CD4-positive, alpha-beta T cell treated with Interleukin-15 for 1 hour (primary cell): ENCODE results near the gene SPI1.
A peak's percentile ranks its signal among the peaks of the same experiment; 100 is the strongest.

ENCODE experiments used
- DNase-seq: peaks from one replicate; pipeline ENCODE4 v3.0.0-alpha.2; 2020

SPI1 gene

DNA sequence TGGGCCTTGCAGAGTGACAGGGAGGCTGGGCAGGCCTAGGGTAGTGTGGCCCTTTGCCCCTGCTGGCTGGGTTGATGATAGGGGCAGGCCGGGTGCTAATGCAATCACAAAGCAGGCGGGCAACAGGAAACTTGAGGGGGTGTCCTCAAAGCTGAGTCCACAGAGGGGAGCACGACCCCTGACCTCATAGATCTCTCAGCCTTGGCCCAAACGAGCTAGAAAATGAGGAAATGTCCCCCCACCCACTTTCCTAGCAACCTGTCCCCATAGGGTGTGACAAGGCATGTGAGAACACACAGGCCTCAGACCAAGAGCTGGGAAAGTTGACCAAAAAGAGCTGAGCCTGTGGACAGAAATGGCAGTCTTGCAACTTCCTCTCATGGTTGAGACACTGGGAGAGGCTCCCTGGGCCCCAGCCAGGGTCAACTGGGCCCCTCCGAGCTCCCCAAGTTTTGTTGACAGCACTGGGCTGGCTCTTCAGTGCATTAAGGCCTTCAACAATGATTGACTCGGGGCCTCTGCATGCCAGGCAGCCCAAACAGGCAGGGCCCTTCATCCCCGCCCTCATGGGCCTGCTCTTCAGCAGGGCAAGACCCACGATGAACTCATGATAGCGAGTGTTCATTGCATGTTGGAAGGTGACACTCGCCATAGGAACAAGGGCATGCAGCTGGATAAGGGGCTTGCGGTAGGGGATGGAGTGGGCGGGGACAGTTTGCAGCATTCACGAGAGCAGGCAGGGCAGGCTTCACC, 9.8 kb upstream of the SPI1 start:
- DNase-seq, result peak; percentile 60

GRCh38 chr11:47384498-47384897, 6.2 kb upstream of the SPI1 start:
- no peak for DNase-seq

GRCh38 chr11:47383071-47383470, 4.7 kb upstream of the SPI1 start:
- no peak for DNase-seq

DNA sequence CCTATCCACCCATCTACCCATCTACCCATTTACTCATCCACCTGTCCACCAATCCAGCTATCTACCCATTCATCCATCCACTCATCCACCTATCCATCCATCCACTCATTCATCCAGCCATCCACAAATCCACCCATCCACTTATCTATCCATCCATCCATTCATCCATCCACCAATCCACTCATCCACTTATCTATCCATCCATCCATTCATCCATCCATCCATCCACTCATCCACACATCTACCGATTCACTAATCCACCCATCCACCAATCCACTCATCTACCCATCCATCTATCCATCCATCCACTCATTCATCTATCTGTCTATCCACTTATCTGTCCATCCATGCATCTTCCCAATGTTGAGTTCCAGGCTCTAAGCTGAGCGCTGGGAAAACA, 1.7 kb upstream of the SPI1 start:
- no peak for DNase-seq

GRCh38 chr11:47379317-47379716, 970 bp upstream of the SPI1 start:
- DNase-seq, result no peak

- DNase-seq, result no peak
These were observed 456 bp upstream of the SPI1 start for GRCh38 chr11:47378836-47379170.

DNA sequence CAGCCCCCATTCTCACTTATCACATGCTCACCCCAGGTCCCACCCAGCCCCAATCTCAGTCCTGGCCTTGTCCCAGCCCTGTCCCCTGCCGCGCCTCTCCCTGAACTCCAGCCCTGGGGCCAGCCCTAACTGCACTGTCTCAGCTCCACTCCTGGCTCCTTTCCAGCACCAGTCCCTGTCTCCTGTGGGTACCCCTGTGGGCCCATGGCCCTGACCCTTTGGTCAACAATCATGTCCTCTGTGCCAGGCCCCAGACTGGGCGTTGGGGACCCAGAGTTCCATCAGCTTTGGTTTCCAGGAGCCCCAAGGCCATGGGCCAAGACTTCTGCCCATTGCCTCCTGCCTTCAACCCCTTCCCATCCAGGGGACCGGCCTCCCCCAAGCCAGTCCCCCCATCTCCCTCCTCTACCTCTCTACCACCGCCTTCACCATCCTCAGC, 757 bp downstream of the SPI1 start:
- no peak for DNase-seq

DNA sequence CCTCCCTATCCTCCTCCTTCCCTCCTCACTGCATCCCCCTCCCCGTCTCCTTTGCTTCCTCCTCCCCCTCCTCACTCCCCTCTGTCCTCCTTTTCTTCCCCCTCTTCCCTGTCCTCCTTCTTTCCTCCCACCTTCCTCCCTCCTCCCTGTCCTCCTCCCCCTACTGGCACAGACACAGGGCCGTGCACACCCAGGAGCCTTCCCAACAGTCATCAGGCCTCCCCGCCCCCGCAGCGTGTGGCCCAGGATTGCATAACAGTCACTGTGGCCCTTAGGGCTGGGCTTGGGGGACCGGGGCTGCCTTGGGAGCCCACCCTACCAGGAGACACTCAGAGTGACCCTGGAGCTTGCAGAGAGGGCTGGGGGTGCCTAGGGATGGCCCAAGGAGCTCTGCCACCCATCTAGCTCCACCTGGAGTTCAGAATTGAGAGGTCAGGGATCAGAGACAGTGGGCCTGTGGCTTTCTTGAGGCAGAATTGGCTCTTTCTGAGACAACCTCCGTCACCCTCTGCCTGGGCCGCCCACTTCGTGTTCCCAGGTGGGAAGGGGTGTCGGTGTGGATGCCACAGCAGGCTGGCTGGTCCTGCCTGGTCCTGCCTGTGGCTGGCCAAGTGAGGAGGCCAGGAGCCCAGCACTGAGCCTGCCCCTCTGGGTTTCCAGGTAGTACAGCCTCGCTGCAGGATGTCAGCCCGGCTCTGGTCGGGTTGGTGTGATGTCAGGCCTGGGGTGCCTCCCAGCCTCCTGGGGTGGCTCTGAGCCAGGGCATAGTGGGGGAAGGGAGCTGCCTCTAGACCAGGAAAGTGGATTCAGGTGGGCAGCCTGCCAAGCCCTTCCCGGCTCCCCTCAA, 1.6 kb downstream of the SPI1 start:
- peak; percentile 57 for DNase-seq

GRCh38 chr11:47376107-47376524, 2.2 kb downstream of the SPI1 start:
- no peak for DNase-seq

DNA sequence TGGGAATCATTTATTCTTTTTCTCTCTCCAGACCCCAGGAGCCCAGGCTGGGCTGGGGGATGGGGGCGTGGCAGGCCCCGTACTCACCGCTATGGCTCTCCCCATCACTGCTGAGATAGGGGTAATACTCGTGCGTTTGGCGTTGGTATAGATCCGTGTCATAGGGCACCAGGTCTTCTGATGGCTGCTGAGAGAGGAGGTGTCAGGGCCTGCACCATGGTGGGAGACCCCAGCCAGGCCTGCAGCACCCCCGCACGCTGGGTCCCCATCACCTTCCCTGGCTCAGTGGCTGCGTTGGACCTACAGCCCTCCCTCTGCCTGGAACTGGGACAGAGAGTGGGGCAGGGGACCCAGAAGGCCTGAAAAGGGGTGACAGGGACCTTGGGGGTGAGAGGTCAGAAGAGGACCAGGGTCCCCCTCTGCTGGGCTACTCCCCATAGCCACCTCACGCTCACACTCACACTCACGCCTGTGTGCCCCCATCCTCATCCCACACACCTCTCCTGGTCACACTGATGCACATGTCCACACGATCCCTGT, 2.7 kb downstream of the SPI1 start:
- no peak for DNase-seq

DNA sequence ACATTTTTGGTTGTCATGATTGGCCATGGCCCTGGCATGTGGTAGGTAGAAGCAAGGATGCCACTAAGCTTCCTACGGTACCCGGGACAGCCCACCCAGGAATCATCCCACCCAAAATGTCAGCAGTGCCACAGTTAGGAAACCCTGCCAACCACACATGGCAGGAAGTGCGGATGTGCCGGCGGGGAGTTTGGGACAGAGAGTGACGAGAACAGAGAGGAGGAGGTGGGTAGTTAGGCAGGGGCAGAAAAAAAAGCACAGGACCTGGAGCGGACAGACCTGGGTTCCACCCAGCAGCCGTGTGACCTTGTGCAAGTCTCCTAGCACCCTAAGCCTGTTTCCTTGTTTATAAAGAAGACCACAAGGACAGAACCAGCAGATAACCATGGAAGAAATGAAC, 3.3 kb downstream of the SPI1 start:
- no peak for DNase-seq

- DNase-seq, result no peak
These were observed 3.7 kb downstream of the SPI1 start for GRCh38 chr11:47374720-47375019.

DNA sequence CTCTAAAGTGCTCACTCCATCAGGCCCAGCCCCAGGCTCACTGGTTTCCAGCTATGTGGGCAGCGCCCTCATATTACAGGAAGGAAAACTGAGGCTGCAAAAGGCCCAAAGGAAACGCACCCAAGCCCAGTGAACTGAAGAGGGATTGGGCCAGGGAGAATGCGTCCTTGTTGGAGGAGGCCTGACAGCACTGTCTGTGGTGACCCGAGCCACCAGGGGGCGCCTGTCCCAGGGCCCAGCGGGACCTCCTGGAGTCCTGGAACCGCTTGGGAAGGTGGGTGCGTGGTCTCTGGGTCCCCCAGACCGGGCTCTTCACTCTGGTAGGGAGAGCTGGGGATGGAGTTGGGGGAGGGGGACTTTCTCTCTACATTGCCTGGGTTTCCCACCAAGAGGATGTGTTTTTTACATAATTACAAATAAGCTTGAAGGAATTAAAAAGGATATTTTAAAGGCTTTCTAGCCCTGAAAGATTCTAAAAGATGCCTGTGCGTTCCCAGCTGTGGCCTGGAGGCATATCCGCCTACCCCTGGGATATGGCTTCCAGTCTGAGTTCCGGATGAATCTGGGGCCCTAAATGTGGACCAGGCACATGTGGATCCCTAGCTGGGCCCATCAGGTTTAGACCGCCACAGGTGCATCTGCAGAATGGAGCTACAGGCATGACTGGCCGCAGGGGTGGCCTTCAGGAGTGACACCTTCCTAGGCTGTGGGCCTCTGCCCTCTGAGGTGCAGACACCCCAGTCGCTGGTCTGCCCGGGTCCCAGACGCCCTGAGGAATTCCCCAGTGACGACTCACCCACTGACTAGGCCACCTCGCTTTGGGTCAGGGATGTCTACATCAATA, 4.2 kb downstream of the SPI1 start:
- peak; percentile 76 for DNase-seq

DNA sequence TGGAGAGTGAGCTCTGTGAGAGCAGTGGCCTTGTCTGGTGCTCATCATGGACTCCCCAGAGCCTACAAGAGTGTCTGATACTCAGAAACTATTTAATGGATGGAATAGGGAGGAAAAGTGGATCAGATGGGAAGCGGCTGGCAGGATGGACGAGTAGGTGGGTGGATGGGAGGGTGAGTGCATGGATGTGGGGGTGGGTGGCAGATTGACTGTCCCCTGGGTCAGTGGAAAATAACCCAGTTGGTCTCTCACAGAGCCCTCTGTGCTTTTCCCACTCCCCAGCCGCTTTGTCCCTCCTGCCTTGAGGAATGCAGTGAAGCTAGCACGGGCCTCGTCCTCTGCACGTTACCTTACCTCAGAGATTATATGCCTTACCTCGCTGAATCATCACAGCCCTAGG, 5.9 kb downstream of the SPI1 start:
- no peak for DNase-seq

DNA sequence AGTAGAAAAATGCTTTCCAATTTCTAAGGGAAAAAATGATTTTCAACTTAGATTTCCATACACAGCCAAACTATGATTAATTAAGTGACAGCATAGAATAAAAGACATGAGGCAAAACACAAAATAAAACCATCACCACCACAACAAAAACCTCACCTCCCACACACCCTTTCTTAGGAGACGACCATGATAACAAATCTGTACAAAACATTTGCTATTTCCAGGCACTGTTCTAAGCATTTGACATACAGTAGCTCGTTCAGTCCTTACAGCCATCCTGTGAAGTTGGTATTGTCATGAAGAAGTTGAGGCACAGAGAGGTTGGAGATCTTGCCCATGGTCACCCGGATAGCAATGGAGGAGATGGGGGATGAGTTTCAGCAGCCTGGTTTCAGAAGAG, 8.7 kb downstream of the SPI1 start:
- no peak for DNase-seq

DNA sequence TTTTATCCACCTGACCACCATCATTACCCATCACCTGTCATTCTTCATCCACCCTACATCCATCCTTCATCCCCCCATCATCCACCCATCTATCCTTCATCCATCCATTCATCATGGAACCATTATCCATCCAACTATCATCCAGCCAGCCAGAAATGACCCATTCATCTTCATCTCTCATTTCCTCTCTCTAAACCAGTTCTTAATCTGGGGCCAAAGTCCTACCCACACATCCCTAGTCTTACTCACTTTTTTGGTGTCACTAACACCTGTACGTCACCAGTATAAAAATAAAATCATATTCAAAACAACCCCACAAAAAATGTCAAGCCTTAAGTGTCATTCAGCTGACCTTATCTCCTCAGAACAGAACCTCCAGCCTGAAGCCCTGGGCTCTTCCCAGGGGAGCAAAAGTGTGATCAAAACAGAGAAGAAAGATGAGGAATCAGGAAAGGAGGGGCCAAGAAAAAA, 12.3 kb downstream of the SPI1 start:
- no peak for DNase-seq

DNA sequence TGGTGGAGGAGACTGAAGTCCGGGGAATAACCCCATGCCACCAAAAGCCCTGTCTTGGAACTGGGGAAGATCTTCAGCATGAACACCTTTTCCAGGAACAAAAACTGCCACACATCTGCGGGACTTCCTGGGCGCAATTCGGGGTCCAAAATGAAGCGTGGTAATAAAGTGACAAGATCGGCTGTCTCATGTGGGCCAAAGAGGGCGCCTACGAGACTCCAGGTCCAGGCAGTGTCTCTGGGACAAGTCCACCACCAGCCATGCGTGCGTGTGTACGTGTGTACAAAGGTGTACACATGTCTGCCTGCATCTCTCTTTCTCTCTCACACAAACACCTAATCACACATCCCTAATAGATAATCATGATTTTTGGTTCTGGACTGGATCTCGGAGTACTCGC, 16.9 kb downstream of the SPI1 start:
- no peak for DNase-seq

- no peak for DNase-seq
These were observed 18.0 kb downstream of the SPI1 start for GRCh38 chr11:47360341-47360740.

DNA sequence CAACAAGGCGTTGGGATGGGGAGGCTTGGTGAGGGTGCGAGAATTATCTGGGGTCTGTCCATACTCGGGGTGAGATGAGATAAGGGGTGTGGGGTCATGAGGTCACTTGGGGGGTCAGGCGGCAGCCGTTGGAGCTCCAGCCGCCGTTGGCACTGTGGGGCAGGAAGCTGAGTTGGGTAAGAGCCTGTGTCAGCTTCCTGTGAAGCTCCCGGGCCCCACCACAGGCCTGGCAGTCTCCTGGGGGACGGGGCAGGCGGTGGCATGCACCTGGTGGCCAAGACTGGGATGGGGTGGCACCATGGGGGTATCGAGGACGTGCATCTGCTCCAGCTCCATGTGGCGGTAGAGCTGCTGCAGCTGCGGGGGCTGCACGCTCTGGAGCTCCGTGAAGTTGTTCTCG, 18.8 kb downstream of the SPI1 start:
- DNase-seq, result peak; percentile 46

DNA sequence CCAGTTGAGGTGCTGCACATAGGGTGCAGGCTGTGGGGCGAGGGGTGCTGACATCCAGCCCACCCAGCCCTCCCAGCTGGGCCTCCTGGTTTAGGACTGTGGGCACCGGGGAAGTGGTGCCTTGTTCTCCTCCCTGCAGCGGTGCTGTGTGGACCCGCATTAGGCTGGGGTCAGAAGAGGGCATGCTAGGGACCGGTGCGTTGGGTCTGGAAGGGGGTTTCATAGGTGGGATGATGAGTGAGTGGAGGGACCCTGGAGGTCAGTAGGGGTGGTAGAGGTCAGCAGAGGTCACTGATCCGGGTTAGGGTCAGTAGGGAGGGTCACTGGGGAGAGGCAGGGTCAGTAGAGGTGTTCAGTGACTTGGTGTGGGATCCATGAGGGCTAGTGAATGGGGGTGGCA, 19.2 kb downstream of the SPI1 start:
- DNase-seq, result no peak

- no peak for DNase-seq
These were observed 19.7 kb downstream of the SPI1 start for GRCh38 chr11:47358731-47359051.

DNA sequence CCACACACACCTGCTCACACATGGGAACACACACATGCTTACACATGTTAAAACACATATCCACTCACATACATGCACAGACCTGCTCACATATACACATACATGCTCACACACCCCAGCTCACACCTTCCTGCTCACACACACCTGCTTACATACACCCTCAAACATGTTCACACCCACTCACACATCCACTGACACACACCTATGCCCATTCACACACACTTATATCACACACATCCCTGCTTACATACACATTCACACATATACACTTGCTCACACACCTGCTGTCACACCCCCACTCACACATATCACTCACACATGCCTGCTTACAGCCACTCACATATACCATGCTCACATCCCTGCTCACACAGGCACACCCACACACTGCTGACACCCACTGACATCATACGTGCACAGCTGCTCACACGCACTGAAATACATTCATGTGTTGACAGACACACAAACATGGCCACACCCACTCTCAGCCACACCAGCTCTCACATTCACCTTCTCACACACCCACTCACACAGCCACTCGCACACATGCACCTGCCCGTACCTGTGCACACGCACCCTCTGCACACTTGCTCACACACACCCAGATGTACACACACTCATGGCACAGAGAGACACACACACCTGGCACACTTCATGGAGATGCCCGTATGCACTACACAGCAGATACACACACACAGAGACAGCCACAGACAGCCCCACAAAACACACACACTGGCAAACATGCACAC, 20.2 kb downstream of the SPI1 start:
- no peak for DNase-seq

- DNase-seq, result no peak
These were observed 21.4 kb downstream of the SPI1 start for GRCh38 chr11:47356998-47357329.
